CD14-positive monocyte (primary cell): Measurements from ENCODE around the gene DNAI2. TPM values are rescaled to one million over a fixed set of nuclear protein-coding genes. Genes with fewer than 3 reads are reported as not detected.

Experiments used
- DNase-seq, 3 donors: peaks; one replicate each; pipeline ENCODE4 v3.0.0-alpha.2; 2011 to 2022
- H2AFZ ChIP-seq: 2 replicates; pipeline ENCODE4 v1.6.0; 2012; ENCODE audit warnings: mild to moderate bottlenecking, low read depth, low read length, inconsistent platforms; ENCODE audit not compliant: insufficient read depth, poor library complexity, severe bottlenecking
- H3K27ac ChIP-seq, 2 donors: 1 replicate in 1 of 2; 2 replicates in 1 of 2; pipeline ENCODE4 v1.5.1; 2012 to 2013; ENCODE audit warnings: low read length in 2 of 2, control low read depth in 1 of 2, inconsistent platforms in 1 of 2, low read depth in 1 of 2, mild to moderate bottlenecking in 1 of 2
- H3K27me3 ChIP-seq, 2 donors: one replicate each; pipeline versions ENCODE4 v1.6.0 to v1.6.1; 2011 to 2013; ENCODE audit warnings: low read length in 2 of 2; ENCODE audit not compliant: control insufficient read depth in 2 of 2, insufficient read depth in 2 of 2
- H3K36me3 ChIP-seq, 2 donors: replicated peaks in 1 of 2; 1 replicate in 1 of 2; 2 replicates in 1 of 2; pipeline versions ENCODE4 v1.5.1 to v1.6.1; 2012 to 2013; ENCODE audit warnings: low read length in 2 of 2, control low read depth in 1 of 2, inconsistent platforms in 1 of 2, mild to moderate bottlenecking in 1 of 2; ENCODE audit not compliant: insufficient read depth in 2 of 2, control insufficient read depth in 1 of 2
- H3K4me1 ChIP-seq, 2 donors: 1 replicate in 1 of 2; 2 replicates in 1 of 2; pipeline versions ENCODE4 v1.5.1 to v1.6.1; 2012 to 2013; ENCODE audit warnings: low read length in 2 of 2, control low read depth in 1 of 2, inconsistent platforms in 1 of 2, mild to moderate bottlenecking in 1 of 2, moderate library complexity in 1 of 2; ENCODE audit not compliant: insufficient read depth in 2 of 2, control insufficient read depth in 1 of 2
- H3K4me2 ChIP-seq: replicated peaks from 2 replicates; pipeline ENCODE3; 2012; ENCODE audit warnings: low read length, moderate library complexity, mild to moderate bottlenecking; ENCODE audit not compliant: poor library complexity, severe bottlenecking; ENCODE audit errors: extremely low read depth
- H3K4me3 ChIP-seq, 3 experiments: fragments of 200-600 bp in 1 of 3; sonication (generic) in 1 of 3; replicated peaks in 1 of 3; 1 replicate in 2 of 3; 2 replicates in 1 of 3; pipeline ENCODE4 v1.5.1; 2011 to 2013; ENCODE audit warnings: low read length in 3 of 3, mild to moderate bottlenecking in 3 of 3, control low read depth in 2 of 3, low read depth in 2 of 3, inconsistent platforms in 1 of 3, moderate library complexity in 1 of 3
- H3K79me2 ChIP-seq: 2 replicates; pipeline ENCODE4 v1.6.0; 2012; ENCODE audit warnings: mild to moderate bottlenecking, control low read depth, inconsistent platforms, low read length, moderate library complexity; ENCODE audit not compliant: insufficient read depth
- H3K9ac ChIP-seq: 2 replicates; pipeline ENCODE4 v1.6.0; 2017; ENCODE audit warnings: low read length, mild to moderate bottlenecking; ENCODE audit not compliant: insufficient read depth, poor library complexity, severe bottlenecking
- H3K9me3 ChIP-seq, 2 donors: replicated peaks in 1 of 2; 1 replicate in 1 of 2; 2 replicates in 1 of 2; pipeline versions ENCODE4 v1.5.1 to v1.6.1; 2012 to 2013; ENCODE audit warnings: low read length in 2 of 2, control low read depth in 1 of 2; ENCODE audit not compliant: control insufficient read depth in 1 of 2, insufficient read depth in 1 of 2
- H4K20me1 ChIP-seq: 2 replicates; pipeline ENCODE4 v1.6.0; 2012; ENCODE audit warnings: mild to moderate bottlenecking, low read length, control low read depth, moderate library complexity; ENCODE audit not compliant: insufficient read depth
- H3K27ac Mint-ChIP-seq, 7 donors: one replicate each; pipeline ENCODE4 v1.8.0; 2020; ENCODE audit warnings: mild to moderate bottlenecking in 7 of 7, mixed read lengths in 7 of 7, moderate library complexity in 6 of 7, inconsistent platforms in 2 of 7
- H3K27me3 Mint-ChIP-seq, 3 donors: one replicate each; pipeline ENCODE4 v1.8.0; 2021 to 2022; ENCODE audit warnings: low read depth in 3 of 3, mild to moderate bottlenecking in 3 of 3, mixed read lengths in 3 of 3, moderate library complexity in 3 of 3, inconsistent platforms in 1 of 3
- H3K36me3 Mint-ChIP-seq, 2 donors: one replicate each; pipeline ENCODE4 v1.8.0; 2020; ENCODE audit warnings: mixed read lengths in 2 of 2, inconsistent platforms in 1 of 2, mild to moderate bottlenecking in 1 of 2
- H3K4me1 Mint-ChIP-seq: one replicate; pipeline ENCODE4 v1.8.0; 2020; ENCODE audit warnings: mild to moderate bottlenecking, mixed read lengths
- H3K4me3 Mint-ChIP-seq, 2 donors: one replicate each; pipeline ENCODE4 v1.8.0; 2020; ENCODE audit warnings: mild to moderate bottlenecking in 2 of 2, mixed read lengths in 2 of 2, moderate library complexity in 1 of 2
- H3K9me3 Mint-ChIP-seq, 7 donors: one replicate each; pipeline ENCODE4 v1.8.0; 2020 to 2022; ENCODE audit warnings: mixed read lengths in 7 of 7, mild to moderate bottlenecking in 6 of 7, moderate library complexity in 6 of 7, inconsistent platforms in 2 of 7
- CTCF ChIP-seq: fragments of 200-600 bp; IDR thresholded peaks from one replicate; pipeline ENCODE4 v1.8.0; 2022; ENCODE audit warnings: antibody characterized with exemption, mild to moderate bottlenecking
- WGBS: methylation state at CpG from one replicate; pipeline ENCODE4 v1.1.5; 2013; ENCODE audit warnings: missing lambda C conversion rate; ENCODE audit not compliant: insufficient coverage; 5-methylcytosine and 5-hydroxymethylcytosine counted together
- intact Hi-C, 2 donors: fragments of 100-400 bp; cut with micrococcal nuclease; formaldehyde crosslinking; loops; one replicate each; pipeline versions ENCODE4 v1.15.0 to v1.15.1; 2023
- polyA plus RNA-seq, 3 donors: library from polyadenylated mRNA; depleted of rRNA in 1 of 3; unstranded in 2 of 3; stranded (reverse) in 1 of 3; fragments of 300-500 nt in 2 of 3; fragments of >200 nt in 1 of 3; fragmentation: Illumina TruSeq in 2 of 3; gene quantifications; 1 replicate in 2 of 3; 2 replicates in 1 of 3; pipeline ENCODE4 v1.2.3, GENCODE V29; 2012 to 2021

The DNAI2 gene
- polyA plus RNA-seq, 3 donors, result 0.07 TPM; not detected in 2

DNA sequence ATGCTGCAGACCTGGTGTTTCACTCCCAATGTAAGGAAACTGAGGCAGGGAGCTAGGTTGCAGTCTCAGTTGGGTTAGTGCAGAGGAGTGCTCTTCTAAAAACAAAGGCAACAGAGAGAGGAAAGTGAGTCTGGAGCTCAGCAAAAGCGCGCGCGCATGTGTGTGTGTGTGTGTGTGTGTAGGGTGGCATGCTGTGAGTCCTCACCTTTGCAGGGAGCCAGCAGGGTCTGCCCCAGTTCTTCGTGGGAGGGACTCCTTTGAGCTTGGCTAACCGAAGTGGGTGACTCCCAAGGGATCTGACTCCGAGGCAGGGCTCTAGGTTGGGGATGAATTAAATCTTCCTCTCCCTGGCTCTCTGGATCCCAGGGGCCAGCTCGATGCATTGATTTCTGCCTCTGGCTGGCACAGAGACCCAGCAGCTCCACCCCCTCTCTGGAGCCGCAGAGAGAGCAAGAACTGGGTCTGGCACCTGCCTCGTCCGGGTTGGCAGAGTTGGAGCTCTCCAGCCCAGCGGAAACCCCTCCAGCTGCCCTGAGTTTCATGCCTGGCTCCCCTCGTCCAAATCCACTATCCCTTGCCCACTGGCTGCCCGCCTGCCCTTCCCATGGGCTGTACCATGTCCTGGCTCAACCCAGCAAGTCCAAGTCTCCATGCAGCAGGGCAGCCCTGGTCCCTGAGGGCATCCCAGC, 88.9 kb downstream of the DNAI2 start:
- Histone ChIP-seq H3K4me2 (no peak overlapping the region), H3K27me3 (peaks cover 5 to 34% of the 10 kb centered on the region in 2 donors), H3K4me1 (peaks cover 0 to under 1% of the 10 kb centered on the region in 2 donors), H3K36me3 (no peaks in the 10 kb centered on the region), H3K27ac (no peak overlapping the region), H3K9me3 (peaks cover 0 to 6% of the 10 kb centered on the region in 2 donors), H3K4me3 (no peak overlapping the region), H3K79me2 (no peaks in the 10 kb centered on the region), H2AFZ (no peak overlapping the region), H3K9ac (no peak overlapping the region), H4K20me1 (no peaks in the 10 kb centered on the region)
- Mint-ChIP-seq H3K36me3 (peaks cover 0 to 3% of the 10 kb centered on the region in 2 donors), H3K27ac (no peak overlapping the region), H3K4me1 (peaks cover under 1% of the 10 kb centered on the region), H3K4me3 (peak overlapping the region in 1 of 2 donors; percentile 21), H3K9me3 (peaks cover 0 to 7% (median 0%) of the 10 kb centered on the region in 7 donors), H3K27me3 (peaks cover 21 to 52% (median 34%) of the 10 kb centered on the region in 3 donors)
- TF ChIP-seq CTCF, result no peak
- intact Hi-C loops, result no loop called here
- WGBS, result 89% methylated on average over 13 of the region's 14 CpGs
- no peak for DNase-seq

Other genes with a start within 250 kb of the DNAI2 start
- gene RPL38, start 70.6 kb upstream of the DNAI2 start, polyA plus RNA-seq, result 1,000 to 10,000 TPM in 1 of 3 donors, 100 to 1,000 TPM in 2; 379 to 1,070 (median 919) TPM
- gene TTYH2, start 60.7 kb upstream of the DNAI2 start, polyA plus RNA-seq, result 10 to 100 TPM; 12.3 to 57.4 (median 18.7) TPM
- not detected for gene KIF19, start 52.0 kb downstream of the DNAI2 start, polyA plus RNA-seq
- gene BTBD17, start 87.6 kb downstream of the DNAI2 start, polyA plus RNA-seq, result not detected
- gene GPR142, start 93.3 kb downstream of the DNAI2 start, polyA plus RNA-seq, result not detected
- 1 to 10 TPM in 2 of 3 donors, under 1 TPM in 1; 0.47 to 3.3 (median 1.9) TPM for gene GPRC5C, start 157.9 kb downstream of the DNAI2 start, polyA plus RNA-seq
- 100 to 1,000 TPM; 173 to 222 (median 212) TPM for gene CD300A, start 192.4 kb downstream of the DNAI2 start, polyA plus RNA-seq